ENCODE results near the gene LRFN4.

DNA sequence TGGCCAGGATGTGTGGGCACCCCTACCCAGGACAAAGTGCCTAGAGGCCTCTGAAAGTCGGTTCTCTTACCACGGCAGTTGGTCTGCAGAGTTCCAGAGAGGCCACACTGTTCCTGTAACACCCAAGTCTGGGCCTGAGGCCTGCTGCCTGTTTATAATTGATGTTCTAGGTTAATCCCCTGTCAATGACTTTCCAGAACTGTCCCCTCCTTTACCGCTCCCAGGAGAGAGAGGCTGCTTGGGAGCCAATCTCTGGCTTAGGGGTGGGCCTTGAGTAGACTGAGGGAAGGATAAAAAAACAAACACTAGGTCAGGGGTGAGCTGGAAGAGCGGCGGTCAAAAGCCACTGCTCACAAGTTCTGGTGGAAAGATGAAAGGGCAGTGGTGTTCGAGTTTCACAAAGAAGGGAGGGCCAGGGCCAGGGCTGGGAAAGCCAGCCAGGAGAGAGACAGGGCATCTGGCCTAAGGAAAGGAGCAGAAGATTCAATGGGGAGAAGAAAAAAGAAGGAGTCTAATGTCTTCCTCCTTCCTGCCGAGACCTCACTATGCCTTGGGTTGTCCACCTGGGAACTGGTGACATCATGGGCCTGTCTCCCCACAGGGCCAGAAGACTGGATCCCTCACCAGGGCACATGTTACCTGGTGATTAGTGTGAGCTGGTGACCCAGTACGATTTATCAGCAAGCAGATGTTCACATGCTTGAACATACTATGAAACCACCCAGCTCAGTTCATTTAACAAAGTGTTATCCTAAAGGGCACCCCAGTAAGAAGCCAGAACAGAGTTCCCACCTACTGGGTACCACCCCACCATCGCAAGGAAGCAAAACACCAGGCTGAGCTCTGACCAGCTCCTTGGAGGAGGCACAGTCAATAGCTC is 51.1 kb downstream of the LRFN4 start:
- TF ChIP-seq, protein P1, sequence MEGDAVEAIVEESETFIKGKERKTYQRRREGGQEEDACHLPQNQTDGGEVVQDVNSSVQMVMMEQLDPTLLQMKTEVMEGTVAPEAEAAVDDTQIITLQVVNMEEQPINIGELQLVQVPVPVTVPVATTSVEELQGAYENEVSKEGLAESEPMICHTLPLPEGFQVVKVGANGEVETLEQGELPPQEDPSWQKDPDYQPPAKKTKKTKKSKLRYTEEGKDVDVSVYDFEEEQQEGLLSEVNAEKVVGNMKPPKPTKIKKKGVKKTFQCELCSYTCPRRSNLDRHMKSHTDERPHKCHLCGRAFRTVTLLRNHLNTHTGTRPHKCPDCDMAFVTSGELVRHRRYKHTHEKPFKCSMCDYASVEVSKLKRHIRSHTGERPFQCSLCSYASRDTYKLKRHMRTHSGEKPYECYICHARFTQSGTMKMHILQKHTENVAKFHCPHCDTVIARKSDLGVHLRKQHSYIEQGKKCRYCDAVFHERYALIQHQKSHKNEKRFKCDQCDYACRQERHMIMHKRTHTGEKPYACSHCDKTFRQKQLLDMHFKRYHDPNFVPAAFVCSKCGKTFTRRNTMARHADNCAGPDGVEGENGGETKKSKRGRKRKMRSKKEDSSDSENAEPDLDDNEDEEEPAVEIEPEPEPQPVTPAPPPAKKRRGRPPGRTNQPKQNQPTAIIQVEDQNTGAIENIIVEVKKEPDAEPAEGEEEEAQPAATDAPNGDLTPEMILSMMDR (conservative IDR thresholded peaks at IDR 0.05; ENCODE audit: low read length), result no peak
- TF ChIP-seq EZH2phosphoT487 (IDR thresholded peaks at IDR 0.05; ENCODE audit: borderline replicate concordance, low read depth, low read length), result no peak

Data from OCI-LY7 (cell line).